AG09309 (cell line): Measurements from ENCODE around the gene MBLAC1.
A peak's percentile ranks its signal among the peaks of the same experiment; 100 is the strongest.

Source experiments
- DNase-seq: peaks from one replicate; pipeline ENCODE4 v3.0.0-alpha.2; 2010; ENCODE audit warnings: low read depth
- H3K4me3 ChIP-seq: 2 replicates; pipeline ENCODE4 v1.5.1; 2011; ENCODE audit warnings: mild to moderate bottlenecking, low read depth, low read length, moderate library complexity; ENCODE audit not compliant: control insufficient read depth
- CTCF ChIP-seq: IDR thresholded peaks from 2 replicates; pipeline ENCODE4 v1.5.1; 2011; ENCODE audit warnings: mild to moderate bottlenecking, low read depth, low read length, inconsistent platforms; ENCODE audit not compliant: insufficient read depth, control insufficient read depth; ENCODE audit errors: missing control alignments

The MBLAC1 gene

DNA sequence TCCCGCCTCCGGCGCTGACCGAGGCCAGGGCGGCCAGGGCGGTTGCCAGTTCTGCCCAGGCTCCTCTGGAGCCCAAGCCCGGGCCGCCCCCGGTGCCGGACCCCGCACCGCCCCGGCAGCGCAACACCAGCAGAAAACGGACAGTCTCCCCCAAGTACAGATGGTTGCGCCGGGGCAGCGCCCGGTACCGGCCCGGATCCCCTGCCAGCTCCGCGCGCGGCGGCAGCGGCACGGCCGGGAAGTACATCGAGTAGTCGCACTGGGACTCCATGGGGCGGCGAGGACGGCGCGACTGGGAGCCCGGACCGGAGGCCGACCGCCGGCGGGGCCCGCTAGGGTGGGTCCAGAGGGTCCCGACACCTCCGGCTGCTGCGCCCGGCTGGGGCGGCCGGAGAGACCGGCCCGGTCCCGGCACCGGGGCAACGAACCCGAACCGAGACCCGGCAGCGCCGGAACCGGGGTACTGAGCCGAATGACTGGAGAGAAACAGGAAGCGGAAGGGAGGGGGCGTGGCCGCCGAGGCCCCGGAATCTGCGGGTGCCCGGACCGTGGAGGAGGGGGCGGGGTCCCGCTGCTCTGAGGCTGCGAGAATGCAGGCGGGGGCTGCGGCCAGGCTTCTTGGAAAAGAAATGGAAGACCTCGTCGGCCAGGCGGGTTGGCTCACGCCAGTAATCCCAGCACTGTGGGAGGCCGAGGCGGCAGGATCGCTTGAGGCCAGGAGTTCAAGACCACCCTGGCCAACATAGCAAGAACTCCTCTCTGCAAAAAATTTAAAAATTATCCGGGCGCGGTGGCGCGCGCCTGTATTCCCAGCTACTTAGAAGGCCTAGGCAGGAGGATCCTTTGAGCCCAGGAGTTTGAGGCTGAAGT lies 31.7 kb downstream of the MBLAC1 start, which contains the start of gene TRAPPC14:
TRAPPC14 (minus strand) TSS at position 495 of the 870 bp plus-strand sequence; CDS start at position 271, 224 bp downstream.
- TF ChIP-seq CTCF = no peak
- no peak for DNase-seq
- peak within 1 kb of the TSS; percentile 80 for H3K4me3 ChIP-seq

DNA sequence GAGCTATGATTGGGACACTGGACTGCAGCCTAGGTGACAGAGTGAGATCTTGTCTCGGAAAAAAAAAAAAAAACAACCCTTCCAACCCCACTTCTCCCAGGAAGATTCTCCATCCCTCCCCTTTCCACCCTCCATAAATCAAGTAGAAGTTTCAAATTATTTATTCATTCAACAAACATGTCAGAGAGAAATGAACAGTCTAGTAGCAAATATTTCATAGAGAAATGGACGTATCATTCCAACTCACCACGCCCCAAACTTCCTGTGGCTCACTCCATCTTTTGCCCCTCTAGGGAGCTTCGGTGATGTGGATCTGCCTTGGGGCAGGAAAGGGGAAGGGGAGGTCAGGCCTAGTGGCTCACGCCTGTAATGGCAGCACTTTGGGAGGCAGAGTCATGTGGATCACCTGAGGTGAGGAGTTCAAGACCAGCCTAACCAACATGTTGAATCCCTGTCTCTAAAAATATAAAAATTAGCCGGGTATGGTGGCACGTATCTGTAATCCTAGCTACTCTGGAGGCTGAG lies 32.4 kb downstream of the MBLAC1 start:
- no peak for DNase-seq
- no peak for TF ChIP-seq CTCF
- peak overlapping the region; percentile 80 for H3K4me3 ChIP-seq

- DNase-seq = no peak
- no peak for TF ChIP-seq CTCF
- H3K4me3 ChIP-seq = no peak overlapping the region
These were observed 33.3 kb downstream of the MBLAC1 start for GRCh38 chr7:100160067-100160466.

- no peak for TF ChIP-seq CTCF
- no peak overlapping the region for H3K4me3 ChIP-seq
These were observed 36.3 kb downstream of the MBLAC1 start for GRCh38 chr7:100163006-100163531.

DNA sequence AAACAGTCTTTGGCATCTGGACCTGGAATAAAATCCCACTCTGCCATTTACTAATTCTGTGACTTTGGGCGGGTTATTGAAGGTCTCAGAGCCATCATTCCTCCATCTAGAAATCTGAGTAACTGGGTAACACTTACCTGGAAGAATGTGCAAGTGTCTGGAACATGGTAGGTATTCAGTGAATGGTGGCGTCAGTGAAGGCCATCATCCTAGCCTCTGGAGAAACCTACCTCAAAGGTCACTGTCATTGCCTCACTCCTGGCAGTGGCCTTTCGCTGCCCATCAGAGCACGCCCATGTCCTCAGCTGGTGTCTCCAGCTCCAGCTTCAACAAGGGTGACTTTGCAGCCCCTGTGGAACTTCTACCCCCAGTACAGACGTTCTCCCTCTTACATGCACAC lies 37.1 kb downstream of the MBLAC1 start:
- no peak overlapping the region for H3K4me3 ChIP-seq
- DNase-seq = no peak
- TF ChIP-seq CTCF = no peak

More at GRCh38 chr7:100163006-100163531, 36.3 kb downstream of the MBLAC1 start:
- DNase-seq = no peak

GRCh38 chr7:100166317-100166940 lies 39.7 kb downstream of the MBLAC1 start:
- no peak for TF ChIP-seq CTCF
- no peak overlapping the region for H3K4me3 ChIP-seq
- DNase-seq = no peak
